Coronary artery (tissue), 2 donors: ENCODE data around the gene LHX2.

Experiments used
- DNase-seq: peaks from one replicate; pipeline ENCODE4 v3.0.0-alpha.2; 2017; ENCODE audit warnings: low spot score
- H3K27ac ChIP-seq, 2 donors: fragments of 200-600 bp; sonication (generic); one replicate each; pipeline ENCODE4 v1.5.1; 2016 to 2019
- H3K4me3 ChIP-seq: fragments of 200-600 bp; sonication (generic); 2 replicates; pipeline ENCODE4 v1.5.1; 2016; ENCODE audit warnings: mild to moderate bottlenecking, moderate library complexity
- TF ChIP-seq, protein P1 (sequence below): fragments of 200-600 bp; sonication (generic); IDR thresholded peaks from one replicate; pipeline ENCODE4 v1.5.1; 2019; ENCODE audit warnings: antibody characterized with exemption

Gene LHX2

GRCh38 chr9:124074746-124075145 lies 63.2 kb downstream of the LHX2 start:
- Histone ChIP-seq H3K27ac (no peak overlapping the region), H3K4me3 (no peak overlapping the region)
- DNase-seq: no peak
- TF ChIP-seq, protein P1, sequence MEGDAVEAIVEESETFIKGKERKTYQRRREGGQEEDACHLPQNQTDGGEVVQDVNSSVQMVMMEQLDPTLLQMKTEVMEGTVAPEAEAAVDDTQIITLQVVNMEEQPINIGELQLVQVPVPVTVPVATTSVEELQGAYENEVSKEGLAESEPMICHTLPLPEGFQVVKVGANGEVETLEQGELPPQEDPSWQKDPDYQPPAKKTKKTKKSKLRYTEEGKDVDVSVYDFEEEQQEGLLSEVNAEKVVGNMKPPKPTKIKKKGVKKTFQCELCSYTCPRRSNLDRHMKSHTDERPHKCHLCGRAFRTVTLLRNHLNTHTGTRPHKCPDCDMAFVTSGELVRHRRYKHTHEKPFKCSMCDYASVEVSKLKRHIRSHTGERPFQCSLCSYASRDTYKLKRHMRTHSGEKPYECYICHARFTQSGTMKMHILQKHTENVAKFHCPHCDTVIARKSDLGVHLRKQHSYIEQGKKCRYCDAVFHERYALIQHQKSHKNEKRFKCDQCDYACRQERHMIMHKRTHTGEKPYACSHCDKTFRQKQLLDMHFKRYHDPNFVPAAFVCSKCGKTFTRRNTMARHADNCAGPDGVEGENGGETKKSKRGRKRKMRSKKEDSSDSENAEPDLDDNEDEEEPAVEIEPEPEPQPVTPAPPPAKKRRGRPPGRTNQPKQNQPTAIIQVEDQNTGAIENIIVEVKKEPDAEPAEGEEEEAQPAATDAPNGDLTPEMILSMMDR: no peak

GRCh38 chr9:124075761-124076160 lies 64.2 kb downstream of the LHX2 start:
- H3K4me3 ChIP-seq: no peak overlapping the region
- no peak for DNase-seq
- H3K27ac ChIP-seq: no peak overlapping the region
- TF ChIP-seq, protein P1: no peak

DNA sequence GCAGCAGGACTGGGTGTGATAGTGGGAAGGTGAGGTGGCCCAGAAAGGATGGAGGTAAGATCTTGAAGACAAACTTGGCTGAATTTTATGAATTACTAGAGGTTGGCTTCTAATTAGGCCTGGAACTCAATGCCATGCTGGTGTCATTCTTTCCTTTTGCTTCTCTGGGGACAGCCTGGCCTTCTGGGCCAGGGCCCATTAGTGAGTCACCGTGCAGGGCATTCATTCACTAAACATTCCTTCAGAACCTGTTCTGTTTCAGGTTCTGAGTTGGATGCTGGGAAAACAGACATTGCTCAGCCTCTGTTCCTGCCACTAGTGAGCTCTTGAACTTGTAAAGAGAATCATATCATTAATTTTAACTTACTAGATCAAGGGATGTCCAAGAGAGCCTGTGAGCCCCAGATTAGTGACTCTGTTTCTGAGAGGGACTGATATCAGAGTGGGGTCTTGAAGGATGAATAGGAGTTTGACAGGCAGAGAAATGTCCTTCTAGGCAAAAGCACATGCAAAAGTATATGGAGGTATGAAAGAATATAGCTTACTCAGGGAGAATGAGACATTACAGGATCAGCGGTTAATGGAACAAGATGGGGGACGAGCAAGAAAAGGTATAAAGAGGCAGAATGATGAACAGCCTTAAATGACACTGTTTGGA lies 66.5 kb downstream of the LHX2 start:
- Histone ChIP-seq H3K27ac (no peak overlapping the region), H3K4me3 (no peak overlapping the region)
- TF ChIP-seq, protein P1: no peak
- DNase-seq: no peak

DNA sequence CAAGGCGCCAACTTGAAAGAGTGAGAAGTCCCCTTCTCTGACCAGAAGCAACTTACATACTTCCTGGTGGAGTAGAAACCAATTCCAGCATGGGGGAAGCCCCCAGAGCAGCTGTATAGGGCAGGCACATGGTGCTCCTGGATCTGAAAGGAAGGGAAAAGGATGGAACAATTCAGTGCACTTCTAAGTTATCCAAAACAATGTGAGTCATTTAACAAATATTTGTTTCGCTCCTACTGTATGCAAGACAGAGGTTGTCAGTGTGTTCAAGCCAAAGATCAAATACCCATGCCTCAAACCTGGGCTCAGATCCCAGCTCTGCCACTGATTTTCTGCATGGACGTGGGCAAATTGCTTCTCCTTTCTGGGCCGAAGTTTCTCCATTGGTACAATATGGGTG lies 67.1 kb downstream of the LHX2 start:
- no peak overlapping the region for H3K27ac ChIP-seq
- no peak overlapping the region for H3K4me3 ChIP-seq
- DNase-seq: no peak
- TF ChIP-seq, protein P1: no peak

DNA sequence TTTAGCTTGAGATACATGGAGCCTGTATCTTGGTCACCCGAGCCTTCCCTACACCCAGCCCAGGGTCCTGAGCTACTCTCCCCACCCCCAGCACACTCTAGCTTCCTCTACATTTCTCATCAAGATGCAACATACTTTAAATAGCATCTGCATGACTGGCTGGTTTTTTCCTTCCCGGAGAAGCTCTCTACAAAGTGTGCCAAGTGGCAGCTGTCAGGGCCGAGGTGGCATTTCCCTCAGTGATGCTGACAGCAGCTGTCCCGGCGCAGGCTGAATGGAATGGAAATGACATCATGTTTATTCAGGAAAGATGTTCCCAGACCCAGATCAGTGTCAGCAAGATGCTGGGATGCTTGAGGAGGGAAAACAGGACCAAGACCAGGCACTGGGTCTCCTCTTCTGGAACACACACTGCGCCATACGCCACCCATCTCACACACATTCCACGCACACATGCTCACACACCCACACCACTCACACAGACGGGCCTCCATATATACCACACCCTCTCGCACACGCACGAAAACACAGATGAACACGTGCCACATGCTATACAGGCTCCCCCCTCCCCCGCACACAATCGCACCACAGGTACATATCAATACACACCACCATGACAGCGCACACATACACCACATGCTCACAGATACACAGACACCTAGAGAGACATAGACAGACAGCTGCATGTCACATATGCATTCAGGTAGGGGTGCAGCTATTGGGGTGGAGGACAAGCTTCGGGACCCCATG lies 67.8 kb downstream of the LHX2 start:
- no peak for DNase-seq
- TF ChIP-seq, protein P1: no peak
- Histone ChIP-seq H3K27ac (no peak overlapping the region), H3K4me3 (no peak overlapping the region)

- TF ChIP-seq, protein P1: no peak
- no peak for DNase-seq
- no peak overlapping the region for H3K27ac ChIP-seq
- no peak overlapping the region for H3K4me3 ChIP-seq
Measured at GRCh38 chr9:124082622-124083021, 71.1 kb downstream of the LHX2 start.
